Neural progenitor cell (in vitro differentiated cells): ENCODE results near the gene USP33.

Experiments
- CTCF ChIP-seq: fragments of 200-600 bp; sonication (generic); IDR thresholded peaks from 2 replicates; pipeline ENCODE4 v1.5.1; 2017; ENCODE audit warnings: antibody characterized with exemption, mild to moderate bottlenecking
- EZH2 ChIP-seq: fragments of 200-600 bp; sonication (generic); IDR thresholded peaks from 2 replicates; pipeline ENCODE4 v1.6.1; 2017; ENCODE audit warnings: antibody characterized with exemption, mild to moderate bottlenecking, moderate library complexity

- TF ChIP-seq CTCF (no peak), EZH2 (no peak)
These were observed 54.9 kb downstream of the USP33 start for GRCh38 chr1:77704736-77705135.
